HEK293 (cell line): ENCODE results near the gene BCL2L13.
"Not testable (repeated sequence)": the region's sequence is repeated elsewhere in the genome, so short reads cannot be mapped to it uniquely, and the experiment has no call there.

Source experiments
- ATF2 ChIP-seq: fragments of 450-650 bp; formaldehyde crosslinking; IDR thresholded peaks from 2 replicates; pipeline ENCODE4 v1.5.1; 2016; ENCODE audit warnings: missing biosample characterization, missing genetic modification characterization, low read depth
- KLF7 ChIP-seq: fragments of 450-650 bp; formaldehyde crosslinking; IDR thresholded peaks from 2 replicates; pipeline ENCODE4 v1.5.1; 2016; ENCODE audit warnings: missing biosample characterization, missing genetic modification characterization, borderline replicate concordance
- KLF9 ChIP-seq: fragments of 450-650 bp; formaldehyde crosslinking; IDR thresholded peaks from 2 replicates; pipeline ENCODE4 v1.5.1; 2016; ENCODE audit warnings: missing biosample characterization, missing genetic modification characterization, low read depth
- TF ChIP-seq, protein P1 (sequence below): fragments of 450-650 bp; formaldehyde crosslinking; IDR thresholded peaks from 2 replicates; pipeline ENCODE4 v1.5.1; 2016; ENCODE audit warnings: missing biosample characterization, missing genetic modification characterization
- TF ChIP-seq, protein P2 (sequence below): fragments of 450-650 bp; formaldehyde crosslinking; IDR thresholded peaks from 2 replicates; pipeline ENCODE4 v1.5.1; 2016; ENCODE audit warnings: missing biosample characterization, missing genetic modification characterization
- TF ChIP-seq, protein P3 (sequence below): fragments of 450-650 bp; formaldehyde crosslinking; IDR thresholded peaks from 2 replicates; pipeline ENCODE4 v1.5.1; 2016; ENCODE audit warnings: missing biosample characterization, missing genetic modification characterization

DNA sequence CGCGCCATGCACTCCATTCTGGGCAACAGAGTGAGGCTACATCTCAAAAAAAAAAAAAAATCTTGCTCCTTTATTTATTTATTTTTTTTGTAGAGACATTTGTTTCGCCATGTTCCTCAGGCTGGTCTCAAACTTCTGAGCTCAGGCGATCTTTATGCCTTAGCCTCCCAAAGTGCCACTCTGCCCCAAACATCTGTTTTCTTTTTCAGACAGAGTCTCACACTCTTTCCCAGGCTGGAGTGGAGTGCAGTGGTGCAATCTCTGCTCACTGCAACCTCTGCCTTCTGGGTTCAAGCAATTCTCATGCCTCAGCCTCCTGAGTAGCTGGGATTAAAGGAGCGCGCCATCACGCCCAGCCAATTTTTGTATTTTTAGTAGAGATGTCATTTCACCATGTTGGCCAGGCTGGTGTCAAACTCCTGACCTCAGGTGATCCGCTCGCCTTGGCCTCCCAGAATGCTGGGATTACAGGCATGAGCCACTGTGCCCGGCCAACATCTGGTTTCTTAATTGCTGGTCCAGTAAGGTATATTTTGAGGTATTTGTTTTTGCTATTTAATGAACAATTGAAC lies 33.0 kb downstream of the BCL2L13 start:
- TF ChIP-seq, protein P1, sequence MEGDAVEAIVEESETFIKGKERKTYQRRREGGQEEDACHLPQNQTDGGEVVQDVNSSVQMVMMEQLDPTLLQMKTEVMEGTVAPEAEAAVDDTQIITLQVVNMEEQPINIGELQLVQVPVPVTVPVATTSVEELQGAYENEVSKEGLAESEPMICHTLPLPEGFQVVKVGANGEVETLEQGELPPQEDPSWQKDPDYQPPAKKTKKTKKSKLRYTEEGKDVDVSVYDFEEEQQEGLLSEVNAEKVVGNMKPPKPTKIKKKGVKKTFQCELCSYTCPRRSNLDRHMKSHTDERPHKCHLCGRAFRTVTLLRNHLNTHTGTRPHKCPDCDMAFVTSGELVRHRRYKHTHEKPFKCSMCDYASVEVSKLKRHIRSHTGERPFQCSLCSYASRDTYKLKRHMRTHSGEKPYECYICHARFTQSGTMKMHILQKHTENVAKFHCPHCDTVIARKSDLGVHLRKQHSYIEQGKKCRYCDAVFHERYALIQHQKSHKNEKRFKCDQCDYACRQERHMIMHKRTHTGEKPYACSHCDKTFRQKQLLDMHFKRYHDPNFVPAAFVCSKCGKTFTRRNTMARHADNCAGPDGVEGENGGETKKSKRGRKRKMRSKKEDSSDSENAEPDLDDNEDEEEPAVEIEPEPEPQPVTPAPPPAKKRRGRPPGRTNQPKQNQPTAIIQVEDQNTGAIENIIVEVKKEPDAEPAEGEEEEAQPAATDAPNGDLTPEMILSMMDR (tag by site-specific recombination), result not testable (repeated sequence)
- not testable (repeated sequence) for TF ChIP-seq KLF9, ATF2, KLF7 (tag by site-specific recombination)
- TF ChIP-seq, protein P2, sequence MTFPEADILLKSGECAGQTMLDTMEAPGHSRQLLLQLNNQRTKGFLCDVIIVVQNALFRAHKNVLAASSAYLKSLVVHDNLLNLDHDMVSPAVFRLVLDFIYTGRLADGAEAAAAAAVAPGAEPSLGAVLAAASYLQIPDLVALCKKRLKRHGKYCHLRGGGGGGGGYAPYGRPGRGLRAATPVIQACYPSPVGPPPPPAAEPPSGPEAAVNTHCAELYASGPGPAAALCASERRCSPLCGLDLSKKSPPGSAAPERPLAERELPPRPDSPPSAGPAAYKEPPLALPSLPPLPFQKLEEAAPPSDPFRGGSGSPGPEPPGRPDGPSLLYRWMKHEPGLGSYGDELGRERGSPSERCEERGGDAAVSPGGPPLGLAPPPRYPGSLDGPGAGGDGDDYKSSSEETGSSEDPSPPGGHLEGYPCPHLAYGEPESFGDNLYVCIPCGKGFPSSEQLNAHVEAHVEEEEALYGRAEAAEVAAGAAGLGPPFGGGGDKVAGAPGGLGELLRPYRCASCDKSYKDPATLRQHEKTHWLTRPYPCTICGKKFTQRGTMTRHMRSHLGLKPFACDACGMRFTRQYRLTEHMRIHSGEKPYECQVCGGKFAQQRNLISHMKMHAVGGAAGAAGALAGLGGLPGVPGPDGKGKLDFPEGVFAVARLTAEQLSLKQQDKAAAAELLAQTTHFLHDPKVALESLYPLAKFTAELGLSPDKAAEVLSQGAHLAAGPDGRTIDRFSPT (tag by site-specific recombination), result not testable (repeated sequence)
- TF ChIP-seq, protein P3, sequence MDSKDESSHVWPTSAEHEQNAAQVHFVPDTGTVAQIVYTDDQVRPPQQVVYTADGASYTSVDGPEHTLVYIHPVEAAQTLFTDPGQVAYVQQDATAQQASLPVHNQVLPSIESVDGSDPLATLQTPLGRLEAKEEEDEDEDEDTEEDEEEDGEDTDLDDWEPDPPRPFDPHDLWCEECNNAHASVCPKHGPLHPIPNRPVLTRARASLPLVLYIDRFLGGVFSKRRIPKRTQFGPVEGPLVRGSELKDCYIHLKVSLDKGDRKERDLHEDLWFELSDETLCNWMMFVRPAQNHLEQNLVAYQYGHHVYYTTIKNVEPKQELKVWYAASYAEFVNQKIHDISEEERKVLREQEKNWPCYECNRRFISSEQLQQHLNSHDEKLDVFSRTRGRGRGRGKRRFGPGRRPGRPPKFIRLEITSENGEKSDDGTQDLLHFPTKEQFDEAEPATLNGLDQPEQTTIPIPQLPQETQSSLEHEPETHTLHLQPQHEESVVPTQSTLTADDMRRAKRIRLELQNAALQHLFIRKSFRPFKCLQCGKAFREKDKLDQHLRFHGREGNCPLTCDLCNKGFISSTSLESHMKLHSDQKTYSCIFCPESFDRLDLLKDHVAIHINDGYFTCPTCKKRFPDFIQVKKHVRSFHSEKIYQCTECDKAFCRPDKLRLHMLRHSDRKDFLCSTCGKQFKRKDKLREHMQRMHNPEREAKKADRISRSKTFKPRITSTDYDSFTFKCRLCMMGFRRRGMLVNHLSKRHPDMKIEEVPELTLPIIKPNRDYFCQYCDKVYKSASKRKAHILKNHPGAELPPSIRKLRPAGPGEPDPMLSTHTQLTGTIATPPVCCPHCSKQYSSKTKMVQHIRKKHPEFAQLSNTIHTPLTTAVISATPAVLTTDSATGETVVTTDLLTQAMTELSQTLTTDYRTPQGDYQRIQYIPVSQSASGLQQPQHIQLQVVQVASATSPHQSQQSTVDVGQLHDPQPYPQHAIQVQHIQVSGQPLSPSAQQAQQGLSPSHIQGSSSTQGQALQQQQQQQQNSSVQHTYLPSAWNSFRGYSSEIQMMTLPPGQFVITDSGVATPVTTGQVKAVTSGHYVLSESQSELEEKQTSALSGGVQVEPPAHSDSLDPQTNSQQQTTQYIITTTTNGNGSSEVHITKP (tag by site-specific recombination), result not testable (repeated sequence)
